ENCODE results near the gene ZBTB42.

ZBTB42 gene

DNA sequence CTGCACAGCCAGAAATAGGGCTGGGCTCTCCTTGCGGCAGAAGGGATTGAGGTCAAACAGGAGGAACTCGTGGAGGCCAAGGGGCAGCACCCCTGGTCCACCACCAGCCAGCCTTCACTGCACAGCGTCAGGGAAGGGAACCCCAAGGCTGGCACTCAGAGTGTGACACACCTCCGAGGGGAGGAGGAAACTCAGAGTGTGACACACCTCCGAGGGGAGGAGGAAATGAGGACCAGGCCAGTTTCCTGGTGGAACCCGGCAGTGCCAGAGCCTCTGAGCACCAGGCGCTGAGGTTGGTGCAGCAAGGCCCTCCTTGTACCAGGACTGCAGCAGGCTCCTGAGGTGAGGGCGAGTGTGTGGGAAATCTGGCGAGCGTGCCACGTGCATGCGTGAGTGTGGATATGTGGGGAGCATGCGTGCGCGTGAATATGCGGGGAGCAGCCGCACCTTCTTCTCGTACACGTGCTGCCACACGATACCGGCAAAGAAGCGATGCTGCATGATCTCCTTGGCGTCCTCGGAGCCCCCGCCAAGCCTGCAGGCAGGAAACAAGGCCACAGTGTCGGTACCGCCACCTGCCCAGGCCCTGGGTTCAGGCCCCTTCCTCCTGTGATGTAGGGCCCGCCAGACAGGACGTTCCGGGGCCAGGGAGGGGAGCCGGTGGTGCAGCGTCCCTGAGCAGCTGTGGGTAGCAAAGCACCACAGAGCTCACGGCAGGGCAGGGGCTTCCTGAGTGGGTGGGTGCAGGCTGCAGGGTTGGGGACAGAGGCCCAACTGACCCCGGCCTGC lies 28.8 kb upstream of the ZBTB42 start:
- H3K4me3 ChIP-seq (ENCODE audit: low read length), result no peak overlapping the region
- H3K36me3 ChIP-seq (ENCODE audit: control insufficient read depth, insufficient read depth, low read length), result peaks cover 13% of the 10 kb centered on the region
- H3K9ac ChIP-seq (ENCODE audit: low read length), result no peak overlapping the region
- H3K4me1 ChIP-seq (ENCODE audit: control insufficient read depth, insufficient read depth, low read length), result peaks cover 13% of the 10 kb centered on the region
- H3K27me3 ChIP-seq (ENCODE audit: control insufficient read depth, insufficient read depth, low read length), result no peaks in the 10 kb centered on the region
- H3K9me3 ChIP-seq (ENCODE audit: control insufficient read depth, low read length), result no peaks in the 10 kb centered on the region

DNA sequence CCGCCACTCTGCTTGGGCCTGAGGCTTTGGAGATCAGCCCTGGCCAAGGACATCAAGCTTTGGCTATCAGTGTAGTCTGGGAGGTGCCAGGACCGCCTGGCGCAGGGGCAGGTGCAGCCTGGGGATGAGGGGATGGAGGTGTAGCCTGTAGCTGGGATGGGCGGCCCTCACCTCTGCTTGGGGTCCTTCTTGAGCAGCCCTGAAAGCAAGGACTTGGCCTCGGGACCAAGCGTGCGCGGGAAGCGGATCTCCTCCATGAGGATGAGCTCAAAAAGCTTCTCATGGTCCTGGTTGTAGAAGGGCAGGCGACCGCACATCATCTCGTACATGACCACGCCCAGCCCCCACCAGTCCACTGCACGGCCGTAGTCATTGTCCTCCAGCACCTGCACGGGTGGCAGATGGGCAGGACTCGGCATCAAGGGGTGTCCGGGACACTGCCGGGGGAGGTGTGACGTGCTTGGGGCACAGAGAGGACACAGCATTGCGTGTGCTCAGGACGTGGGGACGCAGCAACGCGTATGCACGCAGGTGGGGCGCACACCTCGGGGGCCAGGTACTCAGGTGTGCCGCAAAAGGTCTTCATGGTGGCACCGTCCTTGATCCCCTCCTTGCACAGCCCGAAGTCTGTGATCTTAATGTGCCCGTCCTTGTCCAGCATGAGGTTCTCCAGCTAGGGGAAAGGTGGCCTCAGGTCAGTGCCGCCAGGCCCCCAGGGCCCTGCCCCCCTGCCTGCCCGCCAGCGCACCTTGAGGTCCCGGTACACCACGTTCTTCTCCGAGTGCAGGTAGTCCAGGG lies 28.0 kb upstream of the ZBTB42 start:
- peaks cover 19% of the 10 kb centered on the region for H3K4me1 ChIP-seq (ENCODE audit: control insufficient read depth, insufficient read depth, low read length)
- no peak overlapping the region for H3K9ac ChIP-seq (ENCODE audit: low read length)
- no peaks in the 10 kb centered on the region for H3K27me3 ChIP-seq (ENCODE audit: control insufficient read depth, insufficient read depth, low read length)
- H3K4me3 ChIP-seq (ENCODE audit: low read length), result no peak overlapping the region
- peaks cover 13% of the 10 kb centered on the region for H3K36me3 ChIP-seq (ENCODE audit: control insufficient read depth, insufficient read depth, low read length)
- H3K9me3 ChIP-seq (ENCODE audit: control insufficient read depth, low read length), result no peaks in the 10 kb centered on the region

DNA sequence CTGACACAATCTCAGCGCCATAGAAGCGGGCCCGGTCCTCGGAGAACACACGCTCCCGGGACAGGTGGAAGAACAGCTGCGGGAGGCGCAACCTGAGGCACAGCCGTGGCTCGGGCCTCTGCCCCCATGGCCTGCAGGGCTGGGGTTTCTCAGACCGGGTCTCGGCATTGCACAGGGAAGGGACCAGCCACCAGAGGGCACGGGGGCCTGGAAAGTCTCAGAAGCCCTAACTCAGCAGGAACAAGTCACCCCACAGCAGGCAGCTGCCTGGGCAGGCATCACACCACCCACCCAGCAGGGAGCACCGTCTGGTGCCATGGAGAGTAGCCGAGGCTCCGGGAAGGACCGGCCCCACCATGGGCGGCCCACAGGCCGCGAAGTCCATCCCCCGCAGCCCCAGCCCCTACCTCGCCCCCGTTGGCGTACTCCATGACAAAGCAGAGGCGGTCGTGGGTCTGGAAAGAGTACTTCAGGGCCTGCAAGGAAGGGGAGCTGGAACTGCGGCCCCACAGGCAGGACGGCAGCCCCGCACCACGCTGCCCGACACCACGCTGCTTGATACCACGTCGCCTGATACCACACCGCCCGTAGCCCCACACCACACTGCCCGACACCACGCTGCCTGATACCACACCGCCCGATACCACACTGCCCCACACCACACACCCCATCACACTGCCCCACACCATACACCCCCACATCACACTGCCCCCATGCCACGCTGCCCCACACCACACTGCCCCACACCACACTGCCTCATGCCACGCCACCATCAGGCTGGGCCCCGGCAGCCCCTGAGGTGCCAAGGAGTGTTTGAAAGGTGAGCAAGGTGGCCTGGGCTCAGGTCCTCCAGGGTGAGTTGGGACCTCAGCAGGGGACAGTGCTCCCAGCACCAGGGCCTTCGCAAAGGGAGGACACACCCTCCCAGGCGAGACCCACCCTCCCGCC lies 27.1 kb upstream of the ZBTB42 start:
- H3K36me3 ChIP-seq (ENCODE audit: control insufficient read depth, insufficient read depth, low read length), result peaks cover 13% of the 10 kb centered on the region

DNA sequence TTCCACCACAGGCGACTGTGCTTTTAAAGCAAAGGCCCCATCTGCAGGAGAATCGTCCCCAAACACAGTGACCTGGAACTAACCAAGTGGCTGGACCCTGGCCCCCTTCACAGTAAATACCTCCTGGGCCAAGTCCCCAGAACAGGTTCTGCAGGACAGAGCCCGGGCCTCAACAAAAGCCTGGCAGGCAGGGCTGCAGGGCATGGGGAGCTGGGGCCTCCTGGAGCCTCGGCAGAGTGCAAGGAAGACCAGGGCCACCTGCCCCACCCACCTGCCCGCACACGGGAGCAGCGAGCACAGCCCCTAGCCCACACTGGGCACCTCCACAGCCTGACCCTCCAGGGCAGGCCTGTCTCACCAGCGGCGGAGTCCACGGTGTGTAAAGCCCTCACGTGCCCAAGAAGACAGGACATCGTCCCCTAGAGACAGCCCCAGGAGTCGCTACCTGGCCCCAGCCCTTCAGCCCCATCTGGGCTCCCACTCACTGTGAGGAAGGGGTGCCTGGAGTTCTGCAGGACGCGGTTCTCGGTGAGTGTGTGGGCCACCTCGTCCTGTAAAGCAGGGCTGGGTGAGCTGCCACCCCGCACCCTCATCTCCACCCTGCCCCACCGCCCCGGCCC lies 26.3 kb upstream of the ZBTB42 start:
- no peaks in the 10 kb centered on the region for H3K27me3 ChIP-seq (ENCODE audit: control insufficient read depth, insufficient read depth, low read length)
- H3K36me3 ChIP-seq (ENCODE audit: control insufficient read depth, insufficient read depth, low read length), result peaks cover 13% of the 10 kb centered on the region
- H3K4me1 ChIP-seq (ENCODE audit: control insufficient read depth, insufficient read depth, low read length), result peaks cover 16% of the 10 kb centered on the region
- H3K9ac ChIP-seq (ENCODE audit: low read length), result no peak overlapping the region
- H3K4me3 ChIP-seq (ENCODE audit: low read length), result no peak overlapping the region
- no peaks in the 10 kb centered on the region for H3K9me3 ChIP-seq (ENCODE audit: control insufficient read depth, low read length)

More for the DNA sequence above, 27.1 kb upstream of the ZBTB42 start:
- H3K4me3 ChIP-seq (ENCODE audit: low read length), result no peak overlapping the region
- no peaks in the 10 kb centered on the region for H3K9me3 ChIP-seq (ENCODE audit: control insufficient read depth, low read length)
- H3K27me3 ChIP-seq (ENCODE audit: control insufficient read depth, insufficient read depth, low read length), result no peaks in the 10 kb centered on the region
- peaks cover 17% of the 10 kb centered on the region for H3K4me1 ChIP-seq (ENCODE audit: control insufficient read depth, insufficient read depth, low read length)
- H3K9ac ChIP-seq (ENCODE audit: low read length), result no peak overlapping the region

DNA sequence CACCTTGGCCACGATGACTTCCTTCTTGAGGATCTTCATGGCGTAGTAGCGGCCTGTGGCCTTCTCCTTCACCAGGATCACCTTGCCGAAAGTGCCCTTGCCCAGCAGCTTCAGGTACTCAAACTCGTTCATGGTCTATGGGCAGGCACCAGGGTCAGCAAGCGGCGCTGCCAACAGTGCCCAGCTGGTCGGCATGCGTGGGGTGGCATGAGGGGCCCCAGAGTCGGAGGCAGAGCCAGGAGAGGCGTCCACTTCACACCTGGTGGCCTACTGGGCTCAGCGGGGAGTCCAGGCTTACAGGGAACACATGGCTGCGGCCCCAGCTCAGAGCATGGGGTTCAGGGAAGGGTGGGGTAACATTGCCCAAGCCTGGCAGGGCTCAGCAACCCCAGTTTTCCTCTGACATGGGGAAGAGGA lies 25.8 kb upstream of the ZBTB42 start:
- no peak overlapping the region for H3K4me3 ChIP-seq (ENCODE audit: low read length)
- H3K9ac ChIP-seq (ENCODE audit: low read length), result no peak overlapping the region
- no peaks in the 10 kb centered on the region for H3K27me3 ChIP-seq (ENCODE audit: control insufficient read depth, insufficient read depth, low read length)
- H3K9me3 ChIP-seq (ENCODE audit: control insufficient read depth, low read length), result no peaks in the 10 kb centered on the region
- H3K4me1 ChIP-seq (ENCODE audit: control insufficient read depth, insufficient read depth, low read length), result peaks cover 16% of the 10 kb centered on the region
- H3K36me3 ChIP-seq (ENCODE audit: control insufficient read depth, insufficient read depth, low read length), result peaks cover 13% of the 10 kb centered on the region

DNA sequence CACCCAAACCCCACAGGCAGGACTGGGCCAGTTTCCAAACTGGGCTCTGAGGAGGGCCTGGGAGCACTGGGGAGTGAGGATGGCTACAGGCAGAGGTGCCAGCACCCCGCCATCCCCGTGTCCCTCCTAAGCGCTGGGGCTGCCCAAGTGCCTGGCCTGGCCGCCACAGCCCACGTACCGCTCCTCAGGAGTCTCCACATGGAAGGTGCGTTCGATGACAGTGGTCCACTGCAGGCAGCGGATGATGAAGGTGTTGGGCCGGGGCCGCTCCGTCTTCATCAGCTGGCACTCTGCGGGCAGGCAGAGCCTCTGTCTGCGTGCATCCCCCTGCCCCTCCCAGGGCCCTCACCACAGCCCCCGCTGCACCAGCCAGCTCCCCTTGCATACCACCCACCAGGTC lies 24.4 kb upstream of the ZBTB42 start:
- H3K27me3 ChIP-seq (ENCODE audit: control insufficient read depth, insufficient read depth, low read length), result no peaks in the 10 kb centered on the region
- H3K4me1 ChIP-seq (ENCODE audit: control insufficient read depth, insufficient read depth, low read length), result peaks cover 16% of the 10 kb centered on the region
- peaks cover 4% of the 10 kb centered on the region for H3K36me3 ChIP-seq (ENCODE audit: control insufficient read depth, insufficient read depth, low read length)
- no peaks in the 10 kb centered on the region for H3K9me3 ChIP-seq (ENCODE audit: control insufficient read depth, low read length)
- no peak overlapping the region for H3K9ac ChIP-seq (ENCODE audit: low read length)
- no peak overlapping the region for H3K4me3 ChIP-seq (ENCODE audit: low read length)

DNA sequence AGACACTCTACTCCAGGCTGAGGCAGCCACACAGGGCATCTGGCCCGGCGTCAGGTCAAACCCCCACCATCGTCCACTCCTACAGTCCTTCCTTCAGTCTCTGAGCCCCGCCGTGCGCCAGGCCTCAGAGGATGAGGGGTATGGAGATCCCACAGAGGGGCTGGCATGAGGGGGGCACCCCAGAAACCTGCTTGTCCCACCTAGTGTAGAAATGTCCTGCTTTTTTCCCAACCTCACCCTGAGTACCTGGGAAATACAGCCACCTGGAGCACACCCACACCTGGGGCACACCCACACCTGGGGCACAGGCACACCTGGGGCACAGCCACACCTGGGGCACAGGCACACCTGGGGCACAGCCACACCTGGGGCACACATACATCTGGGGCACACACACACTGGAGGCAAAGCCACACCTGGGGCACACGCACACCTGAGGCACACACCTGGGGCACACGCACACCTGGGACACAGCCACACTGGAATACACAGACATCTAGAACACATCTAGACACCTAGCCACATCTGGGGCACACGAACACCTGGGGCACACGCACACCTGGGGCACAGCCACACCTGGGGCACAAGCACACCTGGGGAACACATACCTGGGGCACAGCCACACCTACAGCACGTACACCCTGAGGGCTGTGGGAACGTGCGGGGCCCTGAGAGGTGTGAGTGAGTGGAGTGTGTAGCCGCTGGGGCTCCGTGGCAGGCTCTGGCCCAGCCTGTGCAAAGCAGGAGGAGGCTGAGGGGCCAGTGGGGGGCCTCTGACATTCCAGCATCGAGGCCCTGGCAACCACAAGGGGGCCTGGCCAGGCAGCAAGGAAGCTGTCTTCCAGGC lies 23.7 kb upstream of the ZBTB42 start:
- Histone ChIP-seq H3K4me3 (ENCODE audit: low read length) (no peak overlapping the region), H3K27me3 (ENCODE audit: control insufficient read depth, insufficient read depth, low read length) (no peaks in the 10 kb centered on the region), H3K36me3 (ENCODE audit: control insufficient read depth, insufficient read depth, low read length) (no peaks in the 10 kb centered on the region), H3K9me3 (ENCODE audit: control insufficient read depth, low read length) (no peaks in the 10 kb centered on the region), H3K9ac (ENCODE audit: low read length) (no peak overlapping the region), H3K4me1 (ENCODE audit: control insufficient read depth, insufficient read depth, low read length) (peaks cover 9% of the 10 kb centered on the region)

DNA sequence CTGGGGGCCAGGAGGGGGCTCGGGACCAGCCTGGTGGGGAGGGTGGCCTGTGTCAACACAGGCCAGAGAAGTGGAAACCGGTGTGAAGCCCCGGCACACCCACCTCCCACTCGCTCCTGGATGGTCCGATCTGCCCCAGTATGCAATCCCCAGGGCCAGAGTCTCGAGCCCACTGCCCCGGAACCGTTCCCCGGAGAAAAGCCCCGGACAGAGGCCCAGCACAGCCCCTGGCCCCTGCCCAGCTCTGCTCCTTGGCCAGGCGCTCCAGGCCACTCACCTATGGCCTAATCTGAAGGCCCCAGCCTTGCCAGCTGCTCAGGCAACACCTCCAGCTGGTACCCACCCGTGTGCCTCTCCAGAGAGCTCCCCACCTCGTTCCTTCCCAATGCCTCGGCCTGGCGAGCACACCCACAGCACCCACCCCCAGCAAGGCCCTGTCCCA lies 23.1 kb upstream of the ZBTB42 start:
- Histone ChIP-seq H3K4me1 (ENCODE audit: control insufficient read depth, insufficient read depth, low read length) (peaks cover 7% of the 10 kb centered on the region), H3K9me3 (ENCODE audit: control insufficient read depth, low read length) (no peaks in the 10 kb centered on the region), H3K4me3 (ENCODE audit: low read length) (no peak overlapping the region), H3K9ac (ENCODE audit: low read length) (no peak overlapping the region), H3K36me3 (ENCODE audit: control insufficient read depth, insufficient read depth, low read length) (no peaks in the 10 kb centered on the region), H3K27me3 (ENCODE audit: control insufficient read depth, insufficient read depth, low read length) (no peaks in the 10 kb centered on the region)

DNA sequence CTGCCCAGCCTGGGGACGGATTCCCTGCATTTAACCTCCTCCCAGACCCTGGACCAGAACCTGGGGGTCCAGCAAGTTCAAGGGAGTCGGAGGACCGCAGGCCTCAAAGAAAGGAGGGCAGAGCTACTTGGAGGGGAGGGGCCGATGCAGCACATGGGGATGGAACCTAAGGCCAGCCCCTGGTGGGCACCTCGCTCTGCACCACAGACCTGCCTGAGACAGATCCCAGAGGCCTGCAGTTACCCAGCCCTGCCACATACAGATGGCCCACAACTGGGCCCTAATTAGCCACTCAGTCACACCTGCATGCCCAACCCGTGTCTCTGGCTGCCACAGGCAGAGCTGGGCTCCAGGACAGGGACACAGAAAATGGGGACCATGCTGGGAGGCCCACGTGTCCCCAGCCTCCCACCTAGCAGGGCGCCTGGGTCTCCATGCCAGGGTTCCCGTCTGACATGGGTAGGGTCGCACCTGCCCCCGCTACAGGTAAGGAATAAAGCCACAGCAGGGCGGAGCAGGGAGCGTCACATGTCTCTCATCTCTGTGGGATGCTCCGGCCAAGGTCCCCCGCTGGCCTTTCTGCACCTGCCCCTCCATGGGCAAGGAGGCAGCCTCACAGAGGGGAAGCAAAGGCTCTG lies 22.1 kb upstream of the ZBTB42 start:
- H3K9me3 ChIP-seq (ENCODE audit: control insufficient read depth, low read length), result no peaks in the 10 kb centered on the region
- no peaks in the 10 kb centered on the region for H3K27me3 ChIP-seq (ENCODE audit: control insufficient read depth, insufficient read depth, low read length)
- H3K4me1 ChIP-seq (ENCODE audit: control insufficient read depth, insufficient read depth, low read length), result peaks cover 7% of the 10 kb centered on the region
- H3K36me3 ChIP-seq (ENCODE audit: control insufficient read depth, insufficient read depth, low read length), result no peaks in the 10 kb centered on the region
- H3K9ac ChIP-seq (ENCODE audit: low read length), result no peak overlapping the region
- no peak overlapping the region for H3K4me3 ChIP-seq (ENCODE audit: low read length)

DNA sequence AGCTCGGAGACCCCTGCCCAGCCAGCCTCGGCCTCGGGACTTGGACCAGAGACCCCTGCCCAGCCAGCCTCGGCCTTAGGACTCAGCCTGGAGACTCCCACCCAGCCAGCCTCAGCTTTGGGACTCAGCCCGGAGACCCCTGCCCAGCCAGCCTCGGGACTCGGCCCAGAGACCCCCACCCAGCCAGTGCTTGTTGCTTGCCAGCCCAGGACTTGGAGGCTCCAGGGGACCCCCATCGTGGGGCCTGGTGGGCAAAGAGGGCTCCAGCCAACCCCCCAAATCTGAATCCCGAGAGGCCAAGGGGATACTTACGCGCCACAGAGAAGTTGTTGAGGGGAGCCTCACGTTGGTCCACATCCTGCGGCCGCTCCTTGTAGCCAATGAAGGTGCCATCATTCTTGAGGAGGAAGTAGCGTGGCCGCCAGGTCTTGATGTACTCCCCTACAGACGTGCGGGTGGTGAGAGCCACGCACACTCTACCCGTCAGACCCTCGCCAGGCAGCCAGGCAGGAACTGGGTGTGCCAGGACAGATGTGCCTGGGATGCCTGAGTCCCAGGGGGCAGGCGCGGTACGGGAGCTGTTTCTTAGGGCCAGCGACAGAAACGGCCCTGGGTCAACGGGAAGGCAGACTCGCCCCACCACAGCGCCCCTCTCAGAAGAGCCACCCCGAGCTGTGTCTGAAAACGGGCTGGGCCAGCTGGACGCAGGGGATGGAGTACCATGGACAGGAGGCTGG lies 21.0 kb upstream of the ZBTB42 start:
- Histone ChIP-seq H3K4me1 (ENCODE audit: control insufficient read depth, insufficient read depth, low read length) (peaks cover 7% of the 10 kb centered on the region), H3K36me3 (ENCODE audit: control insufficient read depth, insufficient read depth, low read length) (no peaks in the 10 kb centered on the region), H3K27me3 (ENCODE audit: control insufficient read depth, insufficient read depth, low read length) (no peaks in the 10 kb centered on the region), H3K9ac (ENCODE audit: low read length) (no peak overlapping the region), H3K9me3 (ENCODE audit: control insufficient read depth, low read length) (no peaks in the 10 kb centered on the region), H3K4me3 (ENCODE audit: low read length) (no peak overlapping the region)
